Activated naive CD8-positive, alpha-beta T cell treated with anti-CD3 and anti-CD28 coated beads for 36 hours (primary cell): ENCODE measurements around the gene ATCAY. TPM values are rescaled to one million over a fixed set of nuclear protein-coding genes. Genes with fewer than 3 reads are reported as not detected.

Source experiments
- total RNA-seq, 2 experiments: library from RNA; stranded (reverse); gene quantifications; one replicate each; pipeline ENCODE4 v1.2.3, GENCODE V29; 2021

The ATCAY gene
- total RNA-seq, 2 experiments from 2014 or later = not detected

Other genes starting within 250 kb of the ATCAY start
- 10 to 100 TPM; 12.9 to 14.8 TPM for gene PIP5K1C, start 180.2 kb upstream of the ATCAY start, total RNA-seq
- under 1 TPM; 0.24 to 0.39 TPM for gene TJP3, start 172.3 kb upstream of the ATCAY start, total RNA-seq
- gene APBA3, start 119.0 kb upstream of the ATCAY start, total RNA-seq = 10 to 100 TPM; 21.4 to 21.9 TPM
- 10 to 100 TPM; 76.9 to 81.5 TPM for gene MRPL54, start 118.0 kb upstream of the ATCAY start, total RNA-seq
- gene RAX2, start 108.5 kb upstream of the ATCAY start, total RNA-seq = not detected
- gene MATK, start 94.3 kb upstream of the ATCAY start, total RNA-seq = 10 to 100 TPM; 32.1 to 33.8 TPM
- gene ZFR2, start 11.6 kb upstream of the ATCAY start, total RNA-seq = under 1 TPM; 0.54 to 0.84 TPM
- not detected for gene NMRK2, start 52.4 kb downstream of the ATCAY start, total RNA-seq
- gene DAPK3, start 90.4 kb downstream of the ATCAY start, total RNA-seq = 10 to 100 TPM; 31.6 to 32.2 TPM
- gene EEF2, start 104.8 kb downstream of the ATCAY start, total RNA-seq = 1,000 to 10,000 TPM; 3,340 to 3,392 TPM
- gene PIAS4, start 127.1 kb downstream of the ATCAY start, total RNA-seq = 10 to 100 TPM; 24.0 to 26.3 TPM
- gene ZBTB7A, start 186.2 kb downstream of the ATCAY start, total RNA-seq = 10 to 100 TPM; 34.9 to 35.9 TPM
- gene MAP2K2, start 243.4 kb downstream of the ATCAY start, total RNA-seq = 100 to 1,000 TPM; 120 to 121 TPM